Measurements from ENCODE around the gene EEF2K. TPM values are rescaled to one million over a fixed set of nuclear protein-coding genes. Genes with fewer than 3 reads are reported as not detected.
"Not testable (repeated sequence)": the region's sequence is repeated elsewhere in the genome, so short reads cannot be mapped to it uniquely, and the experiment has no call there.

The EEF2K gene
- polyA plus RNA-seq, 3 donors = 12.2 to 15.3 (median 15.1) TPM

- peak; percentile 77 for DNase-seq
Measured at GRCh38 chr16:22188595-22189442, 17.3 kb upstream of the EEF2K start.

DNA sequence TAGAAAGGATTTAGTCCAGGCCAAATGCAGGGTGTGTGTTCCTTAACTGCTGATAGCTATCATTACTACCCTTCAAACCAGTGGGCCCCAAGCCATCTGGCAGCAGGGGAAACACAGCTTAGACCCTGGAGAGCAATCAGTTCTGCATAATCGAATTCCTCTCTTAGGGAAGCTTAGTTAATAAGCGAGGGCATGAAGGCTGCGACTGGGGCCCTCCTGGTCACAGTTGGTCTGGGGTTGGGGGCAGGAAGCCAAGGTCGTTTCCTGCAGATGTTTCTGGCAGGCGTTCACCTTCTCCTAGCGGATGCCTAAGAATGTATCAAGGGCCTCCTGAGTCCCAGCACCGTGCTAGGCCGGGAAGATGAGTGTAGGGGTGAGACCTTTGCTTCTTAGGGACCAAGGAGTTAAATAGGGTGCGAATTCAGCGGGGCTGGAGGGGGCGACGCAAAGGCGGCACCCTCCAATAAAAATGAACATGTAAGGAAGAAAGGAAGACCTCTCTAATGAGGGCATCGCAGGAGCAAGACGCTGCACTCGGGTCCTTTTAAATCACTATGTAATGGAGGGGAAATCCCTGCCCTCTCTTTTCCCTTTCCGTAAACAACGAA is 16.5 kb upstream of the EEF2K start:
- no peak for DNase-seq

- no peak for DNase-seq
Measured at GRCh38 chr16:22190081-22190775, 15.8 kb upstream of the EEF2K start.

DNA sequence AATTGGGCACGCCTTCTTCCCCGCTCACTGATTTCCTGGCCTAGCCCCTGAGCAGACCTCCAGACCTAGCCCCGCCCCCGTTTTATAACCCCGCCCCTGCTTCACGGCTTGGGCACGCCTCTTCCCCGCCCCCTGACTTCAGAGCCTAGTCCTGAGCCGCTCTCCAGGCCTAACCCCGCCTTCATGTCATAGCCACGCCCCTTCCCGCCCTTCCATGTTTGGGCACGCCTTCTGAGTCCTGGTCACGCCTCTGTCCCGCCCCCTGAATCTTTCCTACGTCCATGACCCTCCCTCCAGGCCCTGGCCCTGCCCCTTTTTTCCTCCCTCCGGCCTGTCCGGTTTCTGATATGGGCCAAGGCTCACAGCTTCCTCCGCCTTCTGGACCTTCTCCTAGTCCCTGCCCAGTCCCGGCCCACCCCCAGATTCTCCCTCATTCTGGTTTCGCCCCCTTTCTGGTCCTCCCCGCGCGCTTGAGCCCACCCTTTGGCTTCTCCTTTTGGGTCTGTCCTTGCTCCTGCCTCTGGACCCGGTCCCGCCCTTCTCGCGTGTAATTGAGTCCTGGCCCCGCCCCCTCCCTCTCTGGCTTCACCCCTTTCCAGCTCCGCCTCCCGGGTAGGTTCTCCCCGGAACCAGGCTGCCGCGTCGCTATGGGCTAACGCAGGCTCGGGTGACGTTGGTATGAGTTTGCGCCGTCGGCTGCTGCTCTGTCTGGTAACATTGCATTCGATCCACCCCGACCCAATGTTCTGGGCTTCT is 15.1 kb upstream of the EEF2K start:
- peak; percentile 99 for DNase-seq

DNA sequence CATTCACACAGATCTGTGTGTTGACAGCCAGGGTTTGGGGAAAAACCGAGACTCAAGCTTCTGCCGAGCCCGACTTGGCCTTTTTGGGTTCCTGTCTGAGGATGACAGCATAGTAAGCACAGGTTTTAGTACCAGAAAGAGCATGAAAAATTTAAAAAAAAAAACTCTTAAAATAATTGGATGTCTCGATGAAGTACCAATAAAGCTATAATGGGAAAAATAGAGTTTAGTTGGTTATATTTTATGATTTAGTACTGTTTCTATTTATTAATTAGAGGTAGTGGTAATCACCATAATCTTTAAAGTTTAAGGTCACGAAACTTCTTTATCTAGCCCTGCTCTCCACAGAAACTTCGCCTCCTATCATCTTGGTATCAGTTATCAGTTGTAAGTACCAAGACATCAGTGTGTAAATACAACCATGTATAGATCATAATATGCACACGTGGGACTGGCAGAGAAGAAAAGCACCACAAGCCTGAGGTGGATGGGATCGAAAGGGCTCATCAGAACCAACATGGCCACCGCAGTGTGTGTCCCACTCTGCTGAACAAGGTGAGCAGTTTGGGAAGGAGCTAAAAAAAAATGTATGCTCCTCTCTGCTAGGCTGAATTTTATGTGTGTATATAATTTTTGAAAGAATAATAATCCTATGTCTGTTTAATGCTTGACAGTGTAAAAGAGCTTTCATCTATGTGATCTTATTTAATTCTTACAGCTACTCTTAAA is 14.4 kb upstream of the EEF2K start:
- DNase-seq = no peak

DNA sequence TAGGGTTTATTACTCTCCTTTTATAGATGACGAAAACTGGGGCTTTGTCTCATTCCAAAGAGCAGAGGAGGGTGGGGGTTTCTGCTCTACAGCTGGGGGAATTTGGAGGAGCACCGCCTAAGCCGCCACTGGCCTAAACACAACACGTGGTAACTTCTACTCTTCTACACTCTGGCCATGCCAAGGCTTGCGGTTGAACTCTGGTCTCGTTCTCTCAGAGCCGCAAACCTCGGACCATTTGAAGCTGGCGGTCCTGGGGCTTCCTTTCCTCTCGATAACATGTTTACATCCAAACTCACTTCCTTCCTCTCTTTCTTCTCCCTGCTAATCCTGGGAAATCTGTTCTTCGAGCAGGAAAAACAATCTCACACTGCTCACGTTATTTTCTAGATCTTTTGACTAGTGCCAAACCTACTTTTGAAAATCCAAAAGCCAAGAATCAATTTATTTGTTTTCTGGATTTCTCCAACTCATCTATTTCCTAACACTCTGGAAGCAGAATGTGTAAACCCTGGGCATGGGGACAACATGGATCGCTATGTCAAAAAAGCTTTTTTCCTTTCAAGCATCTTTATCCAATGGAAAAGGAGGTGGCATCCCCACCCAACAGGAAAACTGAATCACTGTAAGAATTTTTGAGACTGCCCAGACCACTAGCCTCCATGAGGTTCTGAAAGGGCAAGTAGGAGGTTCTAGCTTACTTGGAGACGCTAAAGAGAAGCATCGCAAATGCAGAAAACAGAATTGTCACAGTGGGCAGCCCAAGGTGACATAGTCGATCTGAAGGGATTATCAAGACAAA is 13.6 kb upstream of the EEF2K start:
- peak; percentile 61 for DNase-seq

- DNase-seq = no peak
Measured at GRCh38 chr16:22193063-22193411, 13.0 kb upstream of the EEF2K start.

- no peak for DNase-seq
Measured at GRCh38 chr16:22194707-22195444, 11.2 kb upstream of the EEF2K start.

- DNase-seq = no peak
Measured at GRCh38 chr16:22195445-22195694, 10.7 kb upstream of the EEF2K start.

GRCh38 chr16:22195695-22196558 is 10.2 kb upstream of the EEF2K start:
- peak; percentile 92 for DNase-seq

- DNase-seq = not testable (repeated sequence)
Measured at GRCh38 chr16:22196559-22197168, 9.4 kb upstream of the EEF2K start.

DNA sequence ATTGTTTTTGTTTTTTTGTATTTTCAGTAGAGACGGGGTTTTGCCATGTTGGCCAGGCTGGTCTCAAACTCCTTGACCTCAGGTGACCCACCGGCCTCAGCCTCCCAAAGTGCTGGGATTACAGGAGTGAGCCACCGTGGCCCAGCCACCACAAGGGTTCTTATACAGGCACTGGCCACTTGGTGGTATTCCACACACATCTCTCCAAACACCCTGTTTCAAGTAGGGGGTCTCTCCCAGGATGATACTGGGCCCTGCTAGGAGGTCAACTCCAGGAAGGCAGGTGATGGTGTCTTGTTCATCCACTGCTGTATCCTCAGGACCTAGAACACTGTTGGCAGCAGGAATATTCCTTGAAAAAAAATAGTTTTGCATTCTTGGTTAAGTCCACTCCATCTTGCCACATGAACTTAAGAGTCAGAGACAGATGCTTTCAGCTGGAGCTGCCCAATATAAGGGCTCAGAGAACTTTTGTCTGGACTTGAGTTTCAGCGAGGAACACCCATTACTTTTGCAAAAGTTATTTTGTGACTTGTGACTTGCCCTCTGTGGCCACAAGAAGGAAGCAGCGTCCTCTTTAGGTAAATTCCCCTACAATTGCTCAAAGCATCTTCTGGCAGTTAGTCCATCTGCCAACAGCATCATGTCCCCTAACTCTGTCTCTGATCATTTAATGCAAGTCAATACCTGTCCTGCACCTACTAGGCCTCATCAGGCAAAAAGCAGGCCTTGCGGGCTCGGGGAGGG is 7.4 kb upstream of the EEF2K start:
- DNase-seq = no peak

GRCh38 chr16:22202261-22202637 is 3.8 kb upstream of the EEF2K start:
- DNase-seq = no peak

DNA sequence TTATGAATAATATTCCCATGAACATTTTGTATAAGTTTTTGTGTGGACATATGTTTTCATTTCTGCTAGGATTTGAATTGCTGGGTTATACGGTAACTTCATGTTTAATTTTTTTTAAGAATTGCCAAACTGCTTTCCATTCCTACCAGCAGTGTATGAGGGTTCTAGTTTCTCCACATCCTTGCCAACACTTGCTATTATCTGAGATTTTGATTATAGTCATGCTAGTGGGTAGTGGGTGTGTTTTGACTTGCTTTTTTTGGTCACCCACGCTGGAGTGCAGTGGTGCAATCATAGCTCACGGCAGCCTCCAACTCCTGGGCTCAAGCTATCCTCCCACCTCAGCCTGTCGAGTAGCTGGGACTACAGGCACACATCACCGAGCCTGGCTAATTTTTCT is 3.0 kb upstream of the EEF2K start:
- no peak for DNase-seq

DNA sequence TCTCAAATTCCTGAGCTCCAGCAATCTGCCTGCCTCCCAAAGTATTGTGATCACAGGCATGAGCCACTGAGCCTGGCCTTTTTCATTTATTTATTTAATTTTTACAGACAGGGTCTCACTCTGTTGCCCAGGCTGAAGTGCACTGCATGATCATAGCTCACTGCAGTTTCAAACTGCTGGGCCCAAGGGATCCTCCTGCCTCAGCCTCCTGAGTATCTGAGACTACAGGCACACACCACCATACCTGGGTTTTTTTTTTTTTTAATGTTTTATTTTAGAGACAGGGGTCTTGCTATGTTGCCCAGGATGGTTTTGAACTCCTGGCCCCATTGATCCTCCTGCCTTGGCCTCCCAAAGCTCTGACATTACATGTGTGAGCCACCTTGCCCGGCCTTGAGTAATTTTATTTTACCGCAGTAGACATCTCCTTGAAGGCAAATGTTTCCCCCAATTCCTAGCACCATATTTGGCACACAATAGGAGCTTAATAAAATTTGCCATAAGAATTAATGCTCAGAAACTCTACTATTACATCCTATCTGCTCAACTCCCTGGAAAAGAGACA is 1.9 kb upstream of the EEF2K start:
- no peak for DNase-seq

DNA sequence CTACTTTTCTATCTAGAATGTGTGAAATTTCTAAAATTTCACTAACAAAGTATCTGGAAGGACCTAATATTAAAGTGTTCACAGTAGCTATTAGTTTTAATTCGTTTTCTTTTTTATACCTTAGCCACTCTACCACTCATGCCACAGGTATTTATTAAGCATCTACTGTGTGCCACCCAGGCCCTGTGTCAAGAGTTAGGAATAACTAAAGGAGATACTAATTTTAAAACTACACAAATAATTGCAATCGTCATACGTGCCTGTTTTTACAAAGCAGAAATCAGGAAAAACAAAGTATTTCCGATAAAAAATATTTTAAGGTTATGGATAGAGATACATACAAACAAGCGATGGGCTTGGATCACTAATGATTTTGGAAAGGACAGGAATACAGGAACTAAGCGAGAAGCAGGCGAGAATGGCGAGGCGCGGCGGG is 483 bp upstream of the EEF2K start:
- no peak for DNase-seq

- no peak for DNase-seq
Measured at GRCh38 chr16:22206842-22207714, 1.0 kb downstream of the EEF2K start.
